Psoas muscle (tissue), 8 donors: Measurements from ENCODE around the gene TMCO5A. TPM values are rescaled to one million over a fixed set of nuclear protein-coding genes. Genes with fewer than 3 reads are reported as not detected.

Experiments used
- ATAC-seq, 4 donors: fragments of 200-7000 bp; cut with Tn5 transposase; one replicate each; pipeline ENCODE4 v1.9.1; 2020; ENCODE audit warnings: moderate library complexity in 3 of 4, mild to moderate bottlenecking in 2 of 4
- DNase-seq, 2 donors: peaks; one replicate each; pipeline ENCODE4 v3.0.0-alpha.2; 2020
- H3K27ac ChIP-seq: fragments of 200-600 bp; one replicate; pipeline ENCODE4 v1.8.0; 2022
- H3K27me3 ChIP-seq, 3 donors: fragments of 200-600 bp in 1 of 3; one replicate each; pipeline versions ENCODE4 v1.6.1 to v1.8.0; 2013 to 2022; ENCODE audit warnings: low read length in 2 of 3, mild to moderate bottlenecking in 2 of 3, moderate library complexity in 1 of 3; ENCODE audit not compliant: insufficient read depth in 3 of 3
- H3K36me3 ChIP-seq, 2 donors: fragments of 200-600 bp in 1 of 2; one replicate each; pipeline versions ENCODE4 v1.6.1 to v1.8.0; 2013 to 2022; ENCODE audit warnings: low read depth in 1 of 2, mild to moderate bottlenecking in 1 of 2, moderate library complexity in 1 of 2; ENCODE audit not compliant: insufficient read depth in 1 of 2
- H3K4me1 ChIP-seq: fragments of 200-600 bp; one replicate; pipeline ENCODE4 v1.8.0; 2022
- H3K4me3 ChIP-seq: fragments of 200-600 bp; one replicate; pipeline ENCODE4 v1.8.0; 2022; ENCODE audit warnings: mild to moderate bottlenecking
- H3K9me3 ChIP-seq: fragments of 200-600 bp; one replicate; pipeline ENCODE4 v1.8.0; 2022
- WGBS, 3 donors: extraction: QIAGEN DNeasy Blood & Tissue Kit; methylation state at CpG; one replicate each; pipeline versions ENCODE4 v1.1.6 to v1.1.7; 2013; 5-methylcytosine and 5-hydroxymethylcytosine counted together
- intact Hi-C, 2 donors: fragments of 100-400 bp; cut with DNase I; formaldehyde crosslinking; loops; one replicate each; pipeline versions ENCODE4 v1.11.0 to v1.14.2; 2022
- polyA plus RNA-seq, 3 donors: library from polyadenylated mRNA; stranded (reverse); fragments of 200-250 nt; gene quantifications; one replicate each; pipeline ENCODE4 v1.2.3, GENCODE V29; 2013
- total RNA-seq, 4 donors: library from RNA; stranded (reverse); fragmentation: NEBNext Ultra II Directional in 2 of 4; extraction: Animal tissue kit (Norgen Biotek cat#: 25700) in 2 of 4; gene quantifications; one replicate each; pipeline versions ENCODE4 v1.2.1 to v1.2.4, GENCODE V29; 2021 to 2023
- TF ChIP-seq, protein P1 (sequence below): fragments of 200-600 bp; IDR thresholded peaks from one replicate; pipeline ENCODE4 v1.8.0; 2022; ENCODE audit warnings: antibody characterized with exemption
- donor health status: healthy with polysubstance abuse.
- donor health status: DM: no; HTN: no; CAD: no; lungs with moderate emphysema.
- donor health status: Bipolar disorder and iron deficiency.
- donor health status: healthy.
- donor health status: DM: yes; HTN: yes; CAD: no.
- donor health status: DM: no; HTN: no; CAD: no.
- donor health status: DM: no; HTN: no; CAD: no.
- donor health status: DM: yes; HTN: yes; CAD: no.

TMCO5A gene
- total and polyA plus RNA-seq, 7 donors, result not detected

DNA sequence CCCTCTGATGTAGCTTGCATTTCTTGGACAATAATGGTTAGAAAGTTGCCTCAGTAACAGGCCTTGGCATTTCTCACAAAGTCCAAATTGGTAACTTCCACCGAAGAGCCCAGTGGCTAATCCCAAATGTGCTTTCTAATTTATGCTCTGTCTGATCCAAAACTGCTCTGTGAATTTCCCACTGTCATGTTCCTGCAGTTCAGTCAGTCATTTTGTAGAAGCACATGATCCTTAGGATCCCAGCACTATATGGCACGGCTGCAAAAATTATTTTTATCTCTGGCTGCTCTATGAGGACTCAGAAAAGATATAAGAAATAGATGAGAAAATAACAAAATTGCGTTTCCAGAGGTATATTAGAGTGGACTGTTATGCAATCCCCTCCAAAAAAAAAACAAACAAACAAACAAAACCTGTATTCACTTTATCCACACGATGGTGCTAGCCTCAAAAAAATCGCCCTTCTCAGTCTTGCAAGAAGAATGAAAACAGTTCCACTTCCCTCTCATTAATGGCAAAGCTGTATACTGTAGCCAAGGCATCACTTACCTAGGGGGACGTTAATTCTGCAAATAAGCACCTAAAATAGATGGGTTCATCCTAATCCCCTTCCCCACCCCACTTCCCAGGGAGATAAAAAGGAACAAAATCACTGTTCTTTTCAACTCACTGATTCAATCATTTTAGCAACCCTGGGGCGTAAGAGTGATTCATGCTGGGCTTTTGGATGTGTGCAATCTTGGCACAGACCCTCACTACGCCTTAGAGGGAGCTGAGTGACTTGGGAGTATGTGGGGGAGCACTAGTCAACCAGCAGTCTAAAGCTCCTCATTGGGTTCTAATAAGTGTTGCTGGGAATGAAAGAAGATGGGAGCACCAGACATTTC, 61.3 kb downstream of the TMCO5A start:
- intact Hi-C loops, result loop anchor here (2.0 to 5.0 kb wide), 2 partner anchors 357 to 359 kb away; no protein-coding TSS in a partner anchor
- Histone ChIP-seq H3K4me3 (no peak overlapping the region), H3K27me3 (no peaks in the 10 kb centered on the region), H3K27ac (no peak overlapping the region), H3K9me3 (no peaks in the 10 kb centered on the region), H3K36me3 (no peaks in the 10 kb centered on the region), H3K4me1 (no peaks in the 10 kb centered on the region)
- ATAC-seq (peak in 3 of 4 donors; percentile 49 to 61 (median 54)), DNase-seq (peak in 1 of 2 donors; percentile 23)
- WGBS, 3 donors, result 10 to 13% (median 10%) methylated on average over 8 of the region's 8 CpGs
- TF ChIP-seq, protein P1, sequence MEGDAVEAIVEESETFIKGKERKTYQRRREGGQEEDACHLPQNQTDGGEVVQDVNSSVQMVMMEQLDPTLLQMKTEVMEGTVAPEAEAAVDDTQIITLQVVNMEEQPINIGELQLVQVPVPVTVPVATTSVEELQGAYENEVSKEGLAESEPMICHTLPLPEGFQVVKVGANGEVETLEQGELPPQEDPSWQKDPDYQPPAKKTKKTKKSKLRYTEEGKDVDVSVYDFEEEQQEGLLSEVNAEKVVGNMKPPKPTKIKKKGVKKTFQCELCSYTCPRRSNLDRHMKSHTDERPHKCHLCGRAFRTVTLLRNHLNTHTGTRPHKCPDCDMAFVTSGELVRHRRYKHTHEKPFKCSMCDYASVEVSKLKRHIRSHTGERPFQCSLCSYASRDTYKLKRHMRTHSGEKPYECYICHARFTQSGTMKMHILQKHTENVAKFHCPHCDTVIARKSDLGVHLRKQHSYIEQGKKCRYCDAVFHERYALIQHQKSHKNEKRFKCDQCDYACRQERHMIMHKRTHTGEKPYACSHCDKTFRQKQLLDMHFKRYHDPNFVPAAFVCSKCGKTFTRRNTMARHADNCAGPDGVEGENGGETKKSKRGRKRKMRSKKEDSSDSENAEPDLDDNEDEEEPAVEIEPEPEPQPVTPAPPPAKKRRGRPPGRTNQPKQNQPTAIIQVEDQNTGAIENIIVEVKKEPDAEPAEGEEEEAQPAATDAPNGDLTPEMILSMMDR, result peak; percentile 53
